ENCODE results near the gene CTAG1A.
"Not testable (repeated sequence)": the region's sequence is repeated elsewhere in the genome, so short reads cannot be mapped to it uniquely, and the experiment has no call there.

The CTAG1A gene

DNA sequence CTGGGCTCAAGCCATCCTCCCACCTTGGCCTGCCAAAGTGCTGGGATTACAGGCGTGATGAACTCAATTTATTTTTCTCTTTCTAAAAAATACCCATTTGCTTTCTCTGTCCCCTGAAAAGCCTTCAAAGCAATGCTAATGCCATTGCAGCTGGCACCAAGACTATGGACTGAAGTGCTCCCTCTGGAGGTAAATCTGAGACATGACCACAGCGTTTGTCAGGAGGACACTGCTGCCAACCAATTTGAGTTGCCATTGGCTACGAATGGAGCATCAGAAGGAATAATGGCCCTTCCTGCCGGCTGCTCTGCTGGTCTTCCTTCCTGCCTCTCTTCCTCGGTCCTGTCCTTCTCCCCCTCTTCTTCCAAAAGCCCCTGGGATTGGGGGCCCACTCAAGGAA, 9.9 kb upstream of the CTAG1A start:
- DNase-seq, result not testable (repeated sequence)

DNA sequence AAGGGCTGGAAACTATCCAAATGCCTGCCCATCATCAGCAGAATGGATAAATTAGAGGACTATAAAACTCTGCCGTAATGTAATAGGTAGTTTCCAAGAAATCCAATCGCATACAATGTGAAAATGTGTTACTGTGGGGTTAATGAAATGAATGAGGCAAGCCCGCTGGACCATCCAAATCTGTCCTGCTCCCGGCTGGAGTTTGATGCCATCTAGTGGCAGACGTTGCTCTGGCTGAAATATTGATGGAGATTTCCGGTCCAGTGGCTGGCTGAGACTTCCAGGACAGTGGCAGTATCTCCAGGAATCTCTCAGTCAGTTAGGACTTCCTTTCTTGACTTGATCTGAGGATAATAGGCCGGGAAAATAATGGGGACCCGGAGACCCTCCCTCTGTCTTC, 1.9 kb upstream of the CTAG1A start:
- DNase-seq, result not testable (repeated sequence)

DNA sequence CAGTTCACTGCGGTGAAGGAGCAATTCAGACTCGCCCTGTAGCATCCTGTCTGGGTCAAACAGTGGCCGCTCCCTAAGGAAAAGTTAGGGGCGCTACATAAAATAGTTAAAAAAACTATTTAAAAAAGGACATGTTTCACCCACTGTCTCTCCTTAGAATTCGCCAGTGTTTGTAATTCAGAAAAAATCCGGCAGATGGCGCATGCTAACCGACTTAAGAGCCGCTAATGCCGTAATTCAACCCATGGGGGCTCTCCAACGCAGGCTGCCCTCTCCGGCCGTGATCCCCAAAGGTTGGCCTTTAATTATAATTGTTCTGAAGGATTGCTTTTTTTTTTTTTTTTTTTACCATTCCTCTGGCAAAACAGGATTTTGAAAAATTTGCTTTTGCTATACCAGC, 5.5 kb downstream of the CTAG1A start:
- not testable (repeated sequence) for DNase-seq

DNA sequence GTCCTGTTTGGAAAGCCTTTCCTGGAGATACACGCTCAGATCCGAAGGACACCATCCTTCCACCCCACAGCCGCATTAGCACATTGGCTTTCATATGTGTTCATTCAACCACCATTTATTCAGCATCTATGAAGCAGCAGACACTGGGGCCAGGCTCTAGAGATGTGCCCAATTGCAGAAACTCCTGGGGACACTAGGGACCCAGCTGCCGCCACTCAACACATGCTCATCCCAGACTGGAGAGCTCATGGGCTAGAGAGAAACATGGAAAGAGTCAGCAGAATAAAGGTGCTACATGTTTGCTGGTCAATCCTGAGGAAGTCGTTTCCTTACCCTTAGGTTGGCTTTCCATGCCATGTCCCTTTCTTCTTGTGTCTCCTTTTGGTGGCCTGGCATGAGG, 7.6 kb downstream of the CTAG1A start:
- DNase-seq, result no peak

DNA sequence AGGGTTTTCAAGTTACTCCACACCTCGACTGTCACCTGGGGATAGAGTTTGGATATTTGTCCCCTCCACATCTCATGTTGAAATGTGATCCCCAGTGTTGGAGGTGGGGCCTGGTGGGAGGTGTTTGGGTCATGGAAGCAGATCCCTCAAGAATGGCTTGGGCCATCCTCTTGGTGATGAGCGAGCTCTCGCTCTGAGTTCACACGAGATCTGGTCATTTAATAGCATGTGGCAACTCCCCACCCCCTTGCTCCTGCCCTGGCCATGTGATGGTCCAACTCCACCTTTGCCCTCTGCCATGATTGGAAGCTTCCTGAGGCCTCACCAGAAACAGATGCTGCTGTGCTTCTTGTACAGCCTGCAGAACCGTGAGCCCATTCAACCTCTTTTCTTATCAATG, 8.3 kb downstream of the CTAG1A start:
- DNase-seq, result no peak

DNA sequence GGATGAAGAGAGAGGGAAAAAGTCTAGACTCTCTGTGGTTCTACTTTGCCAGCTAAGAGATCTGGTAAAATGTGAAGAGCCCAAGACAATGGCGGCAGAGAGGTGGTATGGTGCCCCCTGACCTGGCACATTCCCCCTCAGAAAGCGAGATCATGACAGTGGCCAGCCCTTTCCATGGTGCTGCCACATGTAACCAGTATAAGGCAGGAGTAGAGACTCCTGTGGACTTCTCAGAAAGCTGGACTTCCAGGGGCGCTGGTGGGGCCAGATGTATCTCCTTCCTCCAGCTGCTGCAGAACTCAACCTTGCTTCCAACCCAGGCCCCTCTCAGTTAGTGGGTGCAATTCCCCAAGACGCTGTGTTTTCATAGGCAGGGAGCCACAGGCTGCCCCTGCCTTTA, 9.6 kb downstream of the CTAG1A start:
- DNase-seq, result no peak

DNA sequence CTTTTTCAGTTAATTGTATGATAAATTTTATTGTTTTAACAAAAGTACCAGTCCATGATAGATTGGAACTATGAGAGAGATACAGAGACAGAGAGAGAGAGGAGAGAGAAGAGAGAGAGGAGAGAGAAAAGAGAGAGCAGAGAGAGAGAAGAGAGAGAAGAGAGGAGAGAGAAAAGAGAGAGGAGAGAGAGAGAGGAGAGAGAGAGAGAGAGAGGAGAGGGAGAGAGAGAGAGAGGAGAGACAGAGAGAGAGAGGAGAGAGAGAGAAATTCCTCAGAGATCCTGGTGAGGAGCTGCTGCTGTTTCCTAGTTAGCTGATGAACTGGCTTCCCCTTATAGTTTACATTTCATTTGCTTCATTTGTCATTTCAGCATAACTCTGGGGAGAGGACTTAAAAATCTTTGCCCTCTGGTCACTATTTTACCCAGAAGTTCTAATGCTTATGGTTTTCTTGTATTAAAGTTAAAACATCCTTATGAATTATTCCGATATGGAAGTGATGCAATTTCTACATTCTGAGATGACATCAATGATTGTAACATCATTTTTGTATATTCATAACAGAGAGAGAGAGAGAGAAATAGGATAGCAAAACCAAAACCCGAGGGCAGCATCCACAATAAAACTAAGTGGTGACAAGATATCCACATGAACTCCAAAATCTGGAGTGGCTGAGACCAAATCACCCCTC, 10.8 kb downstream of the CTAG1A start:
- no peak for DNase-seq

DNA sequence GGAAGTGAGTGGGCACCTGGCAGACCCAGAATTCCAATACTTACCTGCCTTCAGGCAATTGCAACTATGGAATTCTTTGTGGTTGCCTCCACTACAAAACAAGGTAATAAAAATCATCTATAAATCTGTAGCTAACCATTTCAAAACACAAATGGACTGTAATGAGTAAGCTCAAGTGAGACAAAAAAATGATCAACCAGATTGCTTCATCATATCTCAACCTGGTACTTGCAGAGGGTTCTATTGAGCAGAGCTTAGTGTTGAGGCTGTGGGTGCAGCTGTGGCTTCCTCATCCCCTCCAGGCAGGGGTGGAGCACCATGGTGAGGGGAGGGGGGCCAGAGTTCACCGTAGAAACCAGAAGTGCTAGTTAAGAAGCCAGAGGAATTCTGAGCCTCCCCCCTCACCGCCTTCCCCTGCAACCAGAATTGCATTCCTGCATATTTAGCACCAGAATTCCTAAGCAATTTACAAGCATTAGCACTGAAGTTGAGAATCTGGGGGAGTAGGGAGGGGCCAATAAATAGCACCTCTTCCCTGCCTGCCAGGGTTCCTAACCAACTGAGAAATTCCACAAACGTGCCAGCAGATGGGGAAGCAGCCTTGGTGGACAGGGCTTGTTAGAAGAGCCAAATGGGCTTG, 11.5 kb downstream of the CTAG1A start:
- no peak for DNase-seq

DNA sequence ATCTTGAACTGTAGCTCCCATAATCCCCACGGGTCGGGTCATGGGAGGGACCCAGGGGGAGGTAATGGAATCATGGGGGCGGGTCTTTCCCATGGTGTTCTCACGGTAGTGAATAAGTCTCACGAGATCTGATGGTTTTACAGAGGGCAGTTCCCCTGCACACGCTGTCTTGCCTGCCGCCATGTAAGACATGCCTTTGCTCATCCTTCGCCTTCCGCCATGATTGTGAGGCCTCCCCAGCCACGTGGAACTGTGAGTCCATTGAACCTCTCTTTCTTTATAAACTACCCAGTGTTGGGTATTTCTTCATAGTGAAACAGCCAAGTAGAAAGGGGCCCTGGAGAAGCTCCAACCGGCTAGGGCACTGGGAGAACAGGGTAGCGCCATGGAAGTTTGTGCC, 12.3 kb downstream of the CTAG1A start:
- DNase-seq, result no peak

DNA sequence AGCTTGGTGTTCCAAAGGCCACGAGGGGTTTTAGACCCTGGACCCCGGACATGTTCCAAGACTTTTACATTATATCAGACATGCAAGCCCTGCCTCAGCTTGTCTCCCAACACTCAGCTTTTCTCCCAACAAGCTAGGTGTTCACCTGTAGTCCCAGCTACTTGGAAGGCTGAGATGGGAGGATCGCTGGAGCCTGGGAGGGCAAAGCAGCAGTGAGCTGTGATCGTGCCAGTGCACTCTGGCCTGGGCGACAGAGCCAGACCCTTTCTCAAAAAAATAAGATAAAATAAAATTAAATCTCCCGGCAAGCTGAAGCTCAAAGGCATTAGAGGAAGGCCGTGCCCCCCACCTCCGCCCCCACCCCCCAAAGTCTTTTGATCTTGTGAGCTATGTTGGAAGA, 13.7 kb downstream of the CTAG1A start:
- DNase-seq, result no peak

DNA sequence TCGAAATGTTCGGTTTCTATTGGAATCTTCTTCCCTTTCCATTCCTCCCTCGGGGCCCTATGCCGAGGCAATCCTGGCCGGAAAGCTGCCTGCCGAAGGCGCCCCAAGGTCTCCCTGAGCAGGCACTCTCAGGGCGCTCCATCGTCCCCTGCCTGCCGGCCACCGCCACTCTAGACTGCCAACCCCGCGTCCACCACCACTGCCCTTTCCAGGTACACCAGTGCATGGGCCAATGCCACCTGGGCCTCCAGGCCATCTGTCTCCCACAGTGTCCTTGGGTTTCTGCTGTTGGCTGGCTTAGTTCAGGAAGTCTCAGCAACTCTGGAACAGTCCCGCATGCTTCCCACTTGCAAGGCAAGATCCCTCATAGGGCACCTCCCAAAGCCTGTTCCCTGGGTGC, 14.6 kb downstream of the CTAG1A start:
- DNase-seq, result no peak

DNA sequence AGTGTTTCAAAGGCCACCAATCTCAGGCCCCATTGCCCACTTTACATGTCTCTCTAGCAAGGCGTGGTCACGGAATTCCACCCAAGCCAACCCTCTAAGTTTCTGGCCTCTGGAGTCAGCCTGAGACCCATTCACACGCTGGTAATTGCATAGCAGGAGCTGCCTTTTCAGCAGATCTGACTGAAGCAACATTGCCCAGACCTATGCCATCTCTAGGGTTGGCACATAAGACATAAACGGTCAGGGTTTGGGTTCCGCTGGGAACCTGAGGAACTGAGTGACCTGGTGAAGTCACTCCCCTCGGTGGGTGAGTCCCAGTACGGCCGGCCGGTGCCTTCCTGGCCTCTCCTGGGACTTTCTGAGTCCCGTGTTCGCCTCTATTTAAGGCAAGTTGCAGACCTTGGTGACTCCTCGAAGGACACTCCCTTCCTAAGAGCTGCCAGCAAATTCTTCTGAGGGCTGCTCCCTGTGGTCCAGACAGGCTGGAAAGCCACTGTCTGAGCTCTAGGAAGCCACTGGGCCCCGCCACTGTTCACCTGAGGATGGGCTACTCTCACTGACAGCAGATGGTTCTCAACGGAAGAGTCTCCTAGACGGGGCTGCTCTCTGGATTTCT, 15.9 kb downstream of the CTAG1A start:
- no peak for DNase-seq

DNA sequence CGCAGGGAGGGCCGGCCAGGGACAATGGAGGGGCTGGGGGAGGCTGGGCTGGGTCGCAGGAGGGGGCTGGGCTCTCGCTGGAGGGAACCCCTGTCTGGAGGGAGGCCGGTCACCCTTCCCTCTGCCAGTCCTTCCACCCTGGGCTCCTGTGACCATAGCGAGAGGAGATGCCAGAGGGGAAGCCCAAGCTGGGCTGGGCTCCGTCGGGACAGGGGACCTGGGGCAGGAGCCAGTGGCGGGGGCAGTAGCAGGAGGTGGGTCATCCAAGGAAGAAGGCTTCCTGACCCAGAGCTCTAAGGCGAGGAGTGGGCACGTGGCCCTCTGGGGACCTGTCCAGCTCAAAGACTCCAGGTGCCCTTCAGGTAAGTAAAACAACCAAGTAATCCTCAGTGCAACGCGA, 17.3 kb downstream of the CTAG1A start:
- DNase-seq, result no peak

DNA sequence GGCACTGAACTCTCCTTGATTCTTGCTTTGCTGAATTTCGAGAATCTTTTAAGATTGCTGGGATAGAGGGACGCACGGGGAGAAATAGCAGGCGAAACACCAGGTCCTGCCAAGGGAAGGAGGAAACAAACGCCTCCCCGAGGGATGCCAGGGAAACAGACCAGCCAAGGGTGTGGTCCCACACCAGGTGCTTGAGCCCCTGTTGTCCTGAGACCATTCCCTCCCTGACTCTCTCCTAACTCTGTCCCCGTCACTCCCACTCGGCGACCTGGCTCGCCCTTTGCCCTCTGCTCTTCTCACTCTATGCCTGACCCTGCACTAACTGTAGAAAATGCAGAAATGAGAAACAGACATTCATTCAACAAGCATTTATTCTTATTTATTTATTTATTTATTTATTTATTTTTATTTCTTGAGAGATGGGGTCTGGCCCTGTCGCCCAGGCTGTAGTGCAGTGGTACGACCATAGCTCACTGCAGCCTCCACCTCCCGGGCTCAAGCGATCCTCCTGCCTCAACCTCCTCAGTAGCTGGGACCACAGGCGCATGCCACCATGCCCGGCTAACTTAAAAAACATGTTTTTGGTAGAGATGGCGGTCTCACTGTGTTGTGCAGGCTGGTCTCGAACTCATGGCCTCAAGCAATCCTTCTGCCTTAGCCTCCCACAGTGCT, 18.0 kb downstream of the CTAG1A start:
- no peak for DNase-seq

DNA sequence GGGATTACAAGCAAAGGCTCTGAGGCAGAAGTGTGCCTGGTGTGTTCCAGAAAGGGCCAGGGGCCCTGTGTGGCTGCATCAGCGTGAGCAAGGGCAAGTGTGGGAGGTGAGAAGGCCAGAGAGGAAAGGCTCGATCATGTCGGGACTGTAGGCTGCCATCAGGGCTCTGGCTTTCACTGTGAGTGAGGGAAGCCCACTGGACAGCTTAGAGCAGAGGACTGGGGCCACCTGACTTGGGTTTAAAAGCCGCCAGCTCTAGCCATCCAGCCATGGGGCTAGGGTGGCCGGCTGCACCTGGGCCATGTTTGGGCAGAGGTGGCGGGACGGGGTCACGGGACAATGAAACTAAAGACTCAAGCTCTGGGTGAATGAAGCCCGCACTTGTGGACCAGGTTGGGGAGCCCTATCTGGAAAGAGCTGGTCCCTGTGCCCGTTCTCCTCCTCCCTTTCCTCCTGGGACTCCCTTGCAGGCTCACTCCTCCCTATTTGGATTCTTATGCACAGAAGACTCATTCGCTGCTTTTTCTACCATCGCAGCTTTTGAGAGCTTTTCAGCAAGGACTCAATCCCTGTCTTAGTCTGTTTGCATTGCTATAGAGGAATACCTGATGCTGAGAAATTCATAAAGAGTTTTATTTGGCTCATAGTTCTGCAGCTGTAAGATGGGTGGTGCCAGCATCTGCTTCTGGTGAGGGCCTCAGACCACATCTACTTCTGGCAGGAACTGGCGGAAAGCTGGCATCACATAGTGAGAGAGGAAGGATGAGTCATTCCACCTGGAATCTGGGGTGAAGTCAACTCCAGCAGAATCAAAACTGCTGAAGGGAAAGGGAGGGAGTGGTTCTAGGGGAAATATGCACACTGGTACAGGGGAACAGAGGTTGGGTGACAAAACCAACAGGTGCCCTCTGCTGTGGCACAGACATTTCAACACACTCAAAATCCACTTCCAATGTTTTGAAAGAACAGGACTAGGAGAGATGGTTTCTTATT, 18.8 kb downstream of the CTAG1A start:
- no peak for DNase-seq

DNA sequence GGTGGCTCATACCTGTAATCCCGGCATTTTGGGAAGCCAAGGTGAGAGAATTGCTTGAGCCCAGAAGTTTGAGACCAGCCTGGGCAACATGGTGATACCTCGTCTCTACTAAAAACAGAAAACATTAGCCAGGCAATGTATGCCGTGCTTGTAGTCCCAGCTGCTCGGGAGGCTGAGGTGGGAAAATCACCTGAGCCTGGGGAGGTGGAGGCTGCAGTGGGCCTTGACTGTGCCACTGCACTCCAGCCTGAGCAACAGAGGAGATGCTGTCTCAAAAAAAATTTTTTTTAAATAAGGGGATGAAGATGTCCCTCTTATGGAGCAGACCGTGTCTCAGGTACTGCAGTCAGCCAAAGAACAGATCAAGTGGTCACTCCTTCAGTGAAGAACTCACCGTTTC, 20.6 kb downstream of the CTAG1A start:
- DNase-seq, result no peak

DNA sequence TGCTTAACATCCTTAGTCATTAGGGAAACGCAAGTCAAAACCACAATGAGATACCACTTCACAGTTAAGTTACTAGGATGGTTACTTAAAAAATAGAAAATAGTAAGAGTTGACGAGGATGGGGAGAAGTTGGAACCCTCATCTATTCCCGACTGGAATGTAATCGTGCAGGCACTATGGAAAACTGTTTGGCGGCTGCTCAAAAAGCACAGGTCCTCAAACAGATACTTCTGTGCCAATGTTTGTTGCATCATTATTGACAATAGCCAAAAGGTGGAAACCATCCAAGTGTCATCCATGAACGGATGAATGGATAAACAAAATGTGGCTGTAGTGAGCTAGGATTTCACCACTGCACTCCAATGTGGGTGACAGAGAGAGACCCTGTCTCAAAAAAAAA, 22.4 kb downstream of the CTAG1A start:
- no peak for DNase-seq

DNA sequence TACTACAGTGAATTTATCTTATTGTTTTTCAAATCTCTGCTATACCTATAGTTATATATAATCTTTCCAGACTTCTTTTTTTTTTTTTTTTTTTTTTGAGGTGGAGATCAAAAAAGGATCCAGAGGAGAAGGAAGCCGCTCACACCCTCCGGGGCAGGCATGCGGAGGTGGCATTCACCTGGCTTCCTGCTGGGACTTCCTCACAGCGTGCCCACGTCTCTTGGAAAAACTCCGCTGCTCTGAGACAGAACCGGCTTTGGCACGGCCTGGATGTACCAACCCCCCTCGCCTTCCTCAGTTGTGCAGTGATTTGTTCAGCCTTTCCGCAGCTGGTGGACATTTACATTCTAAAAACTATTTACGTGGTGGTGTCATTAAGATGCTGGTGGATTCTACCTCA, 23.0 kb downstream of the CTAG1A start:
- not testable (repeated sequence) for DNase-seq

DNA sequence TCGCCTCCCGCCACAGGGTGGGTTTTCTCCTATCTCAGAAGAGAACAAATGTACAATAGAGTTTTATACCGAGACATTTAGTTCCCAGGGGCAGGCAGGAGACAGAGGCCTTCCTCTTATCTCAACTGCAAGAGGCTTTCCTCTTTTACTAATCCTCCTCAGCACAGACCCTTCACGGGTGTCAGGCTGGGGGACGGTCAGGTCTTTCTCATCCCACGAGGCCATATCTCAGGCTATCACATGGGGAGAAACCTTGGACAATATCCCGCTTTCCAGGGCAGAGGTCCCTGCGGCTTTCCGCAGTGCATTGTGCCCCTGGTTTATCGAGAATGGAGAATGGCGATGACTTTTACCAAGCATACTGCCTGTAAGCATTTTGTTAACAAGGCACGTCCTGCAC, 23.9 kb downstream of the CTAG1A start:
- DNase-seq, result not testable (repeated sequence)

DNA sequence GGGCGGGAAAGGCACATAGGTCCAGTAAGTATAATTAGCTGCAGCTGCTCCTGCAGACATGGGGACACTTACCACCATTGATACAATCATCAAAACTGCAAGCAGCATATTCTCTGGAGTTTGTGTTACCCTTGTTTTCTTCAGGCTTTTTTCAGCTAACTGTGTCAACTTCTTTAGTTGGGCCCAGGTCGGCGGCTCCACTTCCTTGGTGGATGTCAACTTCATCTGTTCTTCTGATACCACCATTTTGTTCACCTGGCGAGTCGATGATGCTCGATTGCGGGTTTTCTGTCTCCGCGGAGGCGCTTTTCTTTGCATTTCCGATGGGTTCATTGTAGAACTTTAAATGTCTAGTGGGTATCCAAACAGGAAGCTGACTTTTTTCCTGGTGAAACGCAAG, 26.2 kb downstream of the CTAG1A start:
- DNase-seq, result not testable (repeated sequence)

DNA sequence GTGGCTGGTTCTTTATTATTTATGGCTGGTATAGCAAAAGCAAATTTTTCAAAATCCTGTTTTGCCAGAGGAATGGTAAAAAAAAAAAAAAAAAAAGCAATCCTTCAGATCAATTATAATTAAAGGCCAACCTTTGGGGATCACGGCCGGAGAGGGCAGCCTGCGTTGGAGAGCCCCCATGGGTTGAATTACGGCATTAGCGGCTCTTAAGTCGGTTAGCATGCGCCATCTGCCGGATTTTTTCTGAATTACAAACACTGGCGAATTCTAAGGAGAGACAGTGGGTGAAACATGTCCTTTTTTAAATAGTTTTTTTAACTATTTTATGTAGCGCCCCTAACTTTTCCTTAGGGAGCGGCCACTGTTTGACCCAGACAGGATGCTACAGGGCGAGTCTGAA, 28.7 kb downstream of the CTAG1A start:
- not testable (repeated sequence) for DNase-seq

DNA sequence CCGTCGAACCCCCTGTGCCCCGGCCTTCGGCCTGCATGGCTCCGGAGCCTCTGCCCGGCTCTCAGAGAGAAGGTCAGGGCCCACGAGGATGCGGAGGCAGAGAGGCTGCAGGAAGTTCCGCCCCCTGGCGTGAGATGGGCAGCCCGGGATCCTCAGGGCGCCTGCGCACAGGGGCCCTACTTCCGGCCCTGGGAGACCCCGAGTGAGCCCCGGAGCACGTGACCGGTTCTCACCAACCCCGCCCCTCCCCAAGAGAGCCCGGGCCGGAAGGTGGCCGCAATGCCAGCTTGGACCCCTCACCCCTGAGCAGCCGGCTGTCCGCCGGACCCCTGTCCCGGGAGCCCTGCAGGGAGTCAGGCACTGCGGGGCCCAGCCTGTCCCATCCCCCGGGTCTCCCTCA, 34.2 kb downstream of the CTAG1A start, which contains the start of gene CTAG1B:
Gene CTAG1B (minus strand): TSS at position 101 of the 400 bp plus-strand sequence. CDS start 64 bp downstream, at position 37.
- DNase-seq, result not testable (repeated sequence)

Measured in activated effector memory CD4-positive, alpha-beta T cell treated with Interleukin-2 at 50 U/mL for 16 hours (primary cell).